ENCODE data around the gene ART4.

DNA sequence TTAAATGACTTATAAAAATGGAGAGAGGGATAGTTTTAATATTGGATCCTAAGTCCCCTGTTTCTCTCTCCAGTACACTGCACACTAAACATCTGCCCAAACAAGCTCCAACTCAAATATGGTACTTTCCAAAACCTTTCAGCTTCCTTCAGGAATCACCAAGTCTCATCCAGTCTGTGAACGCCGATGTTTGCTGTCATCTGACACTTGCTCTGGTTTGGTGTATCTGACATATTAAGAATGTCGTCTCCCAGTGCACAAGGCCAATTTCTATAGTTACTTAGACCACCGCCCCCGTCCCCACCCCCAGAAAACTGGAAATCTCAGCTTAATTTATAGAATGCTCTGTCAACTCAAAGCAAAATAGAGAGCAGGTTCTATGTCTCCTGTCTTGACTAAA lies 47.4 kb upstream of the ART4 start:
- TF ChIP-seq CTCF (IDR thresholded peaks at IDR 0.05; ENCODE audit: insufficient read depth, low read depth, low read length) = no peak
- no peak for TF ChIP-seq EZH2 (IDR thresholded peaks at IDR 0.05; ENCODE audit: insufficient read depth, low read length)

All from astrocyte (in vitro differentiated cells and primary cell).